H9 (cell line): ENCODE measurements around the gene PKNOX2. TPM values are rescaled to one million over a fixed set of nuclear protein-coding genes. Genes with fewer than 3 reads are reported as not detected.

Experiments
- DNase-seq: peaks from one replicate; pipeline ENCODE4 v3.0.0-alpha.2; 2017
- H2AFZ ChIP-seq: one replicate; pipeline ENCODE4 v1.6.1; 2013; ENCODE audit warnings: mild to moderate bottlenecking, low read length, control low read depth, moderate library complexity
- H2AK5ac ChIP-seq: 2 replicates; pipeline ENCODE4 v1.6.1; 2013; ENCODE audit warnings: low read length, control low read depth, mixed read lengths; ENCODE audit not compliant: insufficient read length
- H2BK120ac ChIP-seq: one replicate; pipeline ENCODE4 v1.6.1; 2013; ENCODE audit warnings: low read depth, mild to moderate bottlenecking, low read length, control low read depth, inconsistent platforms; ENCODE audit not compliant: poor library complexity, severe bottlenecking
- H2BK12ac ChIP-seq: 2 replicates; pipeline ENCODE4 v1.6.1; 2013; ENCODE audit warnings: low read length, control low read depth, mixed read lengths, low read depth; ENCODE audit not compliant: insufficient read length
- H2BK15ac ChIP-seq: 2 replicates; pipeline ENCODE4 v1.6.1; 2013; ENCODE audit warnings: low read depth, low read length, control low read depth
- H2BK20ac ChIP-seq: one replicate; pipeline ENCODE4 v1.6.1; 2013; ENCODE audit warnings: low read depth, mild to moderate bottlenecking, low read length, control low read depth, inconsistent platforms; ENCODE audit not compliant: poor library complexity, severe bottlenecking
- H2BK5ac ChIP-seq: 2 replicates; pipeline ENCODE4 v1.6.1; 2013; ENCODE audit warnings: low read length, control low read depth, mixed read lengths; ENCODE audit not compliant: insufficient read length
- H3K14ac ChIP-seq: 2 replicates; pipeline ENCODE4 v1.6.1; 2013; ENCODE audit warnings: low read length, control low read depth; ENCODE audit not compliant: insufficient read depth
- H3K18ac ChIP-seq: 2 replicates; pipeline ENCODE4 v1.6.1; 2013; ENCODE audit warnings: low read depth, mild to moderate bottlenecking, mixed read lengths, low read length, control low read depth; ENCODE audit not compliant: insufficient read length
- H3K23ac ChIP-seq: 2 replicates; pipeline ENCODE4 v1.6.1; 2013; ENCODE audit warnings: low read length, control low read depth, mixed read lengths, low read depth; ENCODE audit not compliant: insufficient read length
- H3K23me2 ChIP-seq: 2 replicates; pipeline ENCODE4 v1.6.1; 2013; ENCODE audit warnings: low read depth, mild to moderate bottlenecking, mixed read lengths, low read length, control low read depth; ENCODE audit not compliant: insufficient read length, poor library complexity, severe bottlenecking
- H3K27ac ChIP-seq: 2 replicates; pipeline ENCODE4 v1.5.1; 2013; ENCODE audit warnings: low read length, control low read depth, mixed read lengths, low read depth; ENCODE audit not compliant: insufficient read length
- H3K27me3 ChIP-seq: 2 replicates; pipeline ENCODE4 v1.6.1; 2013; ENCODE audit warnings: low read length, control low read depth, inconsistent platforms; ENCODE audit not compliant: insufficient read depth
- H3K4ac ChIP-seq: 2 replicates; pipeline ENCODE4 v1.6.1; 2013; ENCODE audit warnings: low read depth, mild to moderate bottlenecking, control low read depth, inconsistent platforms, low read length, moderate library complexity
- H3K4me1 ChIP-seq: 2 replicates; pipeline ENCODE4 v1.6.1; 2013; ENCODE audit warnings: low read length, control low read depth, inconsistent platforms; ENCODE audit not compliant: insufficient read depth
- H3K4me2 ChIP-seq: 2 replicates; pipeline ENCODE4 v1.6.1; 2013; ENCODE audit warnings: low read length, control low read depth, mixed read lengths; ENCODE audit not compliant: insufficient read length, insufficient read depth
- H3K56ac ChIP-seq: 2 replicates; pipeline ENCODE4 v1.6.1; 2013; ENCODE audit warnings: low read depth, mild to moderate bottlenecking, mixed read lengths, low read length, control low read depth; ENCODE audit not compliant: insufficient read length
- H3K79me1 ChIP-seq: 2 replicates; pipeline ENCODE4 v1.6.1; 2013; ENCODE audit warnings: low read depth, mild to moderate bottlenecking, moderate library complexity, low read length, control low read depth, inconsistent platforms; ENCODE audit not compliant: insufficient read depth, poor library complexity, severe bottlenecking
- H3K79me2 ChIP-seq: 2 replicates; pipeline ENCODE4 v1.6.1; 2013; ENCODE audit warnings: low read length, control low read depth, inconsistent platforms; ENCODE audit not compliant: insufficient read depth
- H3K9ac ChIP-seq: 2 replicates; pipeline ENCODE4 v1.6.1; 2013; ENCODE audit warnings: low read length, control low read depth, mixed read lengths; ENCODE audit not compliant: insufficient read length; ENCODE audit errors: extremely low read depth
- H3K9me3 ChIP-seq: one replicate; pipeline ENCODE4 v1.6.1; 2013; ENCODE audit warnings: low read depth, low read length, inconsistent platforms; ENCODE audit not compliant: control insufficient read depth
- H3T11ph ChIP-seq: one replicate; pipeline ENCODE4 v1.6.1; 2013; ENCODE audit warnings: mild to moderate bottlenecking, low read length, control low read depth, inconsistent platforms
- H4K20me1 ChIP-seq: one replicate; pipeline ENCODE4 v1.6.1; 2013; ENCODE audit not compliant: control insufficient read depth, insufficient read length, insufficient read depth
- H4K5ac ChIP-seq: 2 replicates; pipeline ENCODE4 v1.6.1; 2013; ENCODE audit warnings: low read depth, mild to moderate bottlenecking, mixed read lengths, low read length, control low read depth; ENCODE audit not compliant: insufficient read length
- H4K8ac ChIP-seq: replicated peaks from 2 replicates; pipeline ENCODE4 v1.6.1; 2013; ENCODE audit warnings: low read length, control low read depth, mixed read lengths, low read depth; ENCODE audit not compliant: insufficient read length
- H4K91ac ChIP-seq: 2 replicates; pipeline ENCODE4 v1.6.1; 2013; ENCODE audit warnings: low read depth, mild to moderate bottlenecking, moderate library complexity, mixed read lengths, low read length, control low read depth; ENCODE audit not compliant: insufficient read length
- H3K27ac Mint-ChIP-seq, 3 experiments: 2 replicates in 2 of 3; 3 replicates in 1 of 3; pipeline ENCODE4 v1.8.0; 2020 to 2021; ENCODE audit warnings: mixed read lengths in 3 of 3, mild to moderate bottlenecking in 1 of 3, moderate library complexity in 1 of 3
- H3K27me3 Mint-ChIP-seq: 2 replicates; pipeline ENCODE4 v1.8.0; 2021; ENCODE audit warnings: low read depth, mild to moderate bottlenecking, moderate library complexity, mixed read lengths
- H3K36me3 Mint-ChIP-seq, 3 experiments: 2 replicates in 2 of 3; 3 replicates in 1 of 3; pipeline ENCODE4 v1.8.0; 2020 to 2021; ENCODE audit warnings: low read depth in 3 of 3, mixed read lengths in 3 of 3; ENCODE audit not compliant: insufficient read depth in 1 of 3
- H3K4me1 Mint-ChIP-seq, 2 experiments: 2 replicates each; pipeline ENCODE4 v1.8.0; 2020; ENCODE audit warnings: mixed read lengths in 2 of 2
- H3K4me3 Mint-ChIP-seq, 2 experiments: 2 replicates in 1 of 2; 3 replicates in 1 of 2; pipeline ENCODE4 v1.8.0; 2020 to 2021; ENCODE audit warnings: mild to moderate bottlenecking in 2 of 2, mixed read lengths in 2 of 2, moderate library complexity in 1 of 2
- H3K9me3 Mint-ChIP-seq, 2 experiments: 2 replicates in 1 of 2; 3 replicates in 1 of 2; pipeline ENCODE4 v1.8.0; 2020; ENCODE audit warnings: mild to moderate bottlenecking in 2 of 2, mixed read lengths in 2 of 2, moderate library complexity in 1 of 2
- WGBS: extraction: QIAGEN DNeasy Blood & Tissue Kit; methylation state at CpG from one replicate; pipeline ENCODE4 v1.1.7; 2013; ENCODE audit warnings: missing lambda C conversion rate, low lambda C conversion rate, mixed read lengths; ENCODE audit not compliant: insufficient read length; ENCODE audit errors: extremely low coverage; 5-methylcytosine and 5-hydroxymethylcytosine counted together
- total RNA-seq: library from RNA; stranded (reverse); gene quantifications from 2 replicates; pipeline ENCODE4 v1.2.1, GENCODE V29; 2021
- TF ChIP-seq, protein P1 (sequence below): fragments of 200-600 bp; sonication (generic); conservative IDR thresholded peaks from 3 replicates; pipeline ENCODE4 v1.8.0; 2021; ENCODE audit warnings: antibody characterized with exemption, mild to moderate bottlenecking

Gene PKNOX2
- total RNA-seq, 1 experiment from 2014 or later: 1.3 TPM

DNA sequence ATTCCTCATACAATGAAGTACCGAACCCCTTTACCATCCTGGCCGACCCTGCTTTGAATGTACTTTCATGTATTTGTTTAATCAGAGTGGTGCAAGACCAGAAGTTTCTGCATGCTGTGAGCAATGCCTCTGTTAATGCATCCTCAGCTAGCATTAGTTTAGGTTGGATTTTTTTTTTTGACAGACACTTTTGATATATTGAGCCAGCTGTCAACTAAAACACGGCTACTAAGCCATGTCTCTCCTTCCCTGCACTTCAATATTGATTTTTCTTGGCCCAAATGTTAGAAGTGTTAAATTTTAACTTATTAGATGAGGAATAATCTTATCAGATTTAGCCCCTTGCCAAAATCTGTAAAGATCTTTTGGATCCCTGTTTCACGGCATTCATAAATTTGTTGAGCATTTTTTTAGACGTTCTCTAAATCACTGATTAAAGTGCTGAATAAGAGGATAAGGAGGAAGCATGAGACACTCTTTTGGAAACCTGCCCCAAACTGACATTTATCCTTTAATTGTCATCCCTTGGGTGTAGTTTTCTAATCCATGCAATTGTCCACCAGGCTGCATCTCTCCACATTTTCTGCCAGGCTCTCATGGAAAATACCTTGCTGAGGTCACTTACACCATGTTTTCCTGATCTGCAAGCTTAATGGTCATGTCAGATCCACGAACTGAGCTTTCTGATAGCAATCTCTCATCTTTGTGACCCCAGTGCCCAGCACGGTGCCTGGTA is 200.8 kb downstream of the PKNOX2 start:
- no peak overlapping the region for H4K91ac ChIP-seq
- Mint-ChIP-seq H3K27ac (no peak overlapping the region), H3K4me1 (peaks cover 20 to 21% of the 10 kb centered on the region in 2 experiments), H3K9me3 (no peaks in the 10 kb centered on the region), H3K36me3 (peaks cover 0 to 2% (median 0%) of the 10 kb centered on the region in 3 experiments; a peak in 1 of 7 replicates), H3K27me3 (peaks cover 3% of the 10 kb centered on the region; the same call in 1 of the 2 replicates), H3K4me3 (no peak overlapping the region)
- no peaks in the 10 kb centered on the region; the same call in 1 of the 2 replicates for H3K27me3 ChIP-seq
- H3K27ac ChIP-seq: no peak overlapping the region
- H2BK20ac ChIP-seq: no peak overlapping the region
- H2BK12ac ChIP-seq: no peak overlapping the region
- H3K23me2 ChIP-seq: no peaks in the 10 kb centered on the region
- no peaks in the 10 kb centered on the region for H3K9me3 ChIP-seq
- no peak overlapping the region for H3K9ac ChIP-seq
- no peak overlapping the region for H2BK15ac ChIP-seq
- H2BK120ac ChIP-seq: no peak overlapping the region
- TF ChIP-seq, protein P1, sequence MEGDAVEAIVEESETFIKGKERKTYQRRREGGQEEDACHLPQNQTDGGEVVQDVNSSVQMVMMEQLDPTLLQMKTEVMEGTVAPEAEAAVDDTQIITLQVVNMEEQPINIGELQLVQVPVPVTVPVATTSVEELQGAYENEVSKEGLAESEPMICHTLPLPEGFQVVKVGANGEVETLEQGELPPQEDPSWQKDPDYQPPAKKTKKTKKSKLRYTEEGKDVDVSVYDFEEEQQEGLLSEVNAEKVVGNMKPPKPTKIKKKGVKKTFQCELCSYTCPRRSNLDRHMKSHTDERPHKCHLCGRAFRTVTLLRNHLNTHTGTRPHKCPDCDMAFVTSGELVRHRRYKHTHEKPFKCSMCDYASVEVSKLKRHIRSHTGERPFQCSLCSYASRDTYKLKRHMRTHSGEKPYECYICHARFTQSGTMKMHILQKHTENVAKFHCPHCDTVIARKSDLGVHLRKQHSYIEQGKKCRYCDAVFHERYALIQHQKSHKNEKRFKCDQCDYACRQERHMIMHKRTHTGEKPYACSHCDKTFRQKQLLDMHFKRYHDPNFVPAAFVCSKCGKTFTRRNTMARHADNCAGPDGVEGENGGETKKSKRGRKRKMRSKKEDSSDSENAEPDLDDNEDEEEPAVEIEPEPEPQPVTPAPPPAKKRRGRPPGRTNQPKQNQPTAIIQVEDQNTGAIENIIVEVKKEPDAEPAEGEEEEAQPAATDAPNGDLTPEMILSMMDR: no peak
- no peak overlapping the region for H3K14ac ChIP-seq
- no peak overlapping the region for H3K18ac ChIP-seq
- DNase-seq: no peak
- no peaks in the 10 kb centered on the region for H4K20me1 ChIP-seq
- H3K79me1 ChIP-seq: no peaks in the 10 kb centered on the region
- no peak overlapping the region for H3K4me2 ChIP-seq
- no peak overlapping the region for H4K8ac ChIP-seq
- H3K23ac ChIP-seq: no peak overlapping the region
- H3T11ph ChIP-seq: no peak overlapping the region
- no peak overlapping the region for H2AK5ac ChIP-seq
- H3K79me2 ChIP-seq: no peaks in the 10 kb centered on the region
- H3K4ac ChIP-seq: no peak overlapping the region
- H3K4me1 ChIP-seq: peaks cover 10% of the 10 kb centered on the region
- H2BK5ac ChIP-seq: no peak overlapping the region
- H4K5ac ChIP-seq: no peak overlapping the region
- no peak overlapping the region for H3K56ac ChIP-seq
- no CpG with 5 or more reads among the region's 7 CpGs for WGBS
- H2AFZ ChIP-seq: no peak overlapping the region
